Stimulated activated naive CD8-positive, alpha-beta T cell treated with anti-CD3 and anti-CD28 coated beads, Interleukin-15, Interleukin-2, amounts not matched to agents 100 ng/mL and 50 ng/mL, for 24 hours (primary cell): ENCODE data around the gene HSFX1.
"Not testable (repeated sequence)": the region's sequence is repeated elsewhere in the genome, so short reads cannot be mapped to it uniquely, and the experiment has no call there.

ENCODE experiments used
- H3K27ac Mint-ChIP-seq: one replicate; pipeline ENCODE4 v1.8.0; 2021; ENCODE audit warnings: mild to moderate bottlenecking, mixed read lengths
- H3K27me3 Mint-ChIP-seq: one replicate; pipeline ENCODE4 v1.8.0; 2021; ENCODE audit warnings: mixed read lengths
- H3K36me3 Mint-ChIP-seq: one replicate; pipeline ENCODE4 v1.8.0; 2021; ENCODE audit warnings: low read depth, mixed read lengths
- H3K4me1 Mint-ChIP-seq: one replicate; pipeline ENCODE4 v1.8.0; 2021; ENCODE audit warnings: low read depth, mixed read lengths
- H3K4me3 Mint-ChIP-seq: one replicate; pipeline ENCODE4 v1.8.0; 2021; ENCODE audit warnings: mild to moderate bottlenecking, mixed read lengths
- H3K9me3 Mint-ChIP-seq: one replicate; pipeline ENCODE4 v1.8.0; 2021; ENCODE audit warnings: mixed read lengths

HSFX1 gene

GRCh38 chrX:149773768-149774167, at the start of gene HSFX1:
Gene HSFX1, plus strand, starts transcription at chrX:149774068. Its CDS starts 614 bp downstream, at chrX:149774682.
- not testable (repeated sequence) for H3K9me3 Mint-ChIP-seq, H3K36me3 Mint-ChIP-seq, H3K4me3 Mint-ChIP-seq, H3K4me1 Mint-ChIP-seq, H3K27me3 Mint-ChIP-seq, H3K27ac Mint-ChIP-seq

GRCh38 chrX:149727308-149727707, 46.6 kb upstream of the HSFX1 start:
- H3K36me3 Mint-ChIP-seq, H3K27me3 Mint-ChIP-seq, H3K9me3 Mint-ChIP-seq, H3K4me3 Mint-ChIP-seq, H3K4me1 Mint-ChIP-seq, H3K27ac Mint-ChIP-seq: not testable (repeated sequence)

GRCh38 chrX:149742269-149742668, 31.6 kb upstream of the HSFX1 start:
- not testable (repeated sequence) for H3K4me1 Mint-ChIP-seq, H3K36me3 Mint-ChIP-seq, H3K27ac Mint-ChIP-seq, H3K9me3 Mint-ChIP-seq, H3K27me3 Mint-ChIP-seq, H3K4me3 Mint-ChIP-seq

GRCh38 chrX:149746390-149747007, 27.4 kb upstream of the HSFX1 start:
- H3K9me3 Mint-ChIP-seq, H3K4me1 Mint-ChIP-seq, H3K27me3 Mint-ChIP-seq, H3K4me3 Mint-ChIP-seq, H3K36me3 Mint-ChIP-seq, H3K27ac Mint-ChIP-seq: not testable (repeated sequence)

- no peaks in the 10 kb centered on the region for H3K4me1 Mint-ChIP-seq
- H3K27me3 Mint-ChIP-seq, result no peaks in the 10 kb centered on the region
- no peaks in the 10 kb centered on the region for H3K9me3 Mint-ChIP-seq
- H3K36me3 Mint-ChIP-seq, result no peaks in the 10 kb centered on the region
- no peak overlapping the region for H3K27ac Mint-ChIP-seq
- H3K4me3 Mint-ChIP-seq, result no peak overlapping the region
Measured at GRCh38 chrX:149757206-149758067, 16.4 kb upstream of the HSFX1 start.

- Mint-ChIP-seq H3K9me3 (no peaks in the 10 kb centered on the region), H3K27ac (no peak overlapping the region), H3K36me3 (no peaks in the 10 kb centered on the region), H3K27me3 (no peaks in the 10 kb centered on the region), H3K4me1 (no peaks in the 10 kb centered on the region), H3K4me3 (no peak overlapping the region)
Measured at GRCh38 chrX:149758068-149758714, 15.7 kb upstream of the HSFX1 start.

- not testable (repeated sequence) for H3K4me3 Mint-ChIP-seq, H3K9me3 Mint-ChIP-seq
Measured at GRCh38 chrX:149758715-149759078, 15.2 kb upstream of the HSFX1 start.

GRCh38 chrX:149759824-149760223, 14.0 kb upstream of the HSFX1 start:
- Mint-ChIP-seq H3K36me3 (no peaks in the 10 kb centered on the region), H3K4me1 (no peaks in the 10 kb centered on the region), H3K4me3 (no peak overlapping the region), H3K27me3 (no peaks in the 10 kb centered on the region), H3K9me3 (no peaks in the 10 kb centered on the region), H3K27ac (no peak overlapping the region)

More at GRCh38 chrX:149758715-149759078, 15.2 kb upstream of the HSFX1 start:
- not testable (repeated sequence) for H3K36me3 Mint-ChIP-seq, H3K4me1 Mint-ChIP-seq, H3K27ac Mint-ChIP-seq, H3K27me3 Mint-ChIP-seq

GRCh38 chrX:149760965-149761364, 12.9 kb upstream of the HSFX1 start:
- no peaks in the 10 kb centered on the region for H3K4me1 Mint-ChIP-seq
- no peaks in the 10 kb centered on the region for H3K36me3 Mint-ChIP-seq
- H3K9me3 Mint-ChIP-seq, result no peaks in the 10 kb centered on the region
- H3K4me3 Mint-ChIP-seq, result no peak overlapping the region
- H3K27me3 Mint-ChIP-seq, result no peaks in the 10 kb centered on the region
- no peak overlapping the region for H3K27ac Mint-ChIP-seq

GRCh38 chrX:149761858-149762674, 11.8 kb upstream of the HSFX1 start:
- H3K4me3 Mint-ChIP-seq, H3K9me3 Mint-ChIP-seq, H3K36me3 Mint-ChIP-seq, H3K27ac Mint-ChIP-seq, H3K4me1 Mint-ChIP-seq, H3K27me3 Mint-ChIP-seq: not testable (repeated sequence)

- Mint-ChIP-seq H3K27me3 (no peaks in the 10 kb centered on the region), H3K4me1 (no peaks in the 10 kb centered on the region), H3K36me3 (no peaks in the 10 kb centered on the region), H3K9me3 (no peaks in the 10 kb centered on the region), H3K4me3 (no peak overlapping the region), H3K27ac (no peak overlapping the region)
Measured at GRCh38 chrX:149762696-149763614, 10.9 kb upstream of the HSFX1 start.

GRCh38 chrX:149770344-149770743, 3.5 kb upstream of the HSFX1 start:
- H3K27me3 Mint-ChIP-seq, H3K4me1 Mint-ChIP-seq, H3K9me3 Mint-ChIP-seq, H3K4me3 Mint-ChIP-seq, H3K27ac Mint-ChIP-seq, H3K36me3 Mint-ChIP-seq: not testable (repeated sequence)

- not testable (repeated sequence) for H3K36me3 Mint-ChIP-seq, H3K27me3 Mint-ChIP-seq, H3K27ac Mint-ChIP-seq, H3K9me3 Mint-ChIP-seq, H3K4me3 Mint-ChIP-seq, H3K4me1 Mint-ChIP-seq
Measured at GRCh38 chrX:149773026-149773425, 842 bp upstream of the HSFX1 start.

- not testable (repeated sequence) for H3K27me3 Mint-ChIP-seq, H3K36me3 Mint-ChIP-seq, H3K4me3 Mint-ChIP-seq, H3K9me3 Mint-ChIP-seq, H3K27ac Mint-ChIP-seq, H3K4me1 Mint-ChIP-seq
Measured at GRCh38 chrX:149777999-149778398, 4.1 kb downstream of the HSFX1 start.
